T47D (cell line): ENCODE results near the gene COG7.
"Not testable (repeated sequence)": the region's sequence is repeated elsewhere in the genome, so short reads cannot be mapped to it uniquely, and the experiment has no call there.

Experiments
- DNase-seq, 2 experiments: peaks; one replicate each; pipeline versions ENCODE4 v3.0.0 to v3.0.0-alpha.2; 2011 to 2012; ENCODE audit warnings: low read depth in 1 of 2, low spot score in 1 of 2
- JUND ChIP-seq: IDR thresholded peaks from 2 replicates; pipeline ENCODE4 v1.6.1; 2012; ENCODE audit warnings: low read depth
- in situ Hi-C: cut with HindIII; loops from 2 replicates; pipeline ENCODE4 v1.10.0; 2016; ENCODE audit warnings: low sequenced_read_pairs, low pct_unique_long_range_greater_than_20kb

The COG7 gene

GRCh38 chr16:23385441-23385840 is 67.5 kb downstream of the COG7 start:
- no peak for DNase-seq
- in situ Hi-C loops, result no loop called here
- no peak for TF ChIP-seq JUND

- in situ Hi-C loops, result no loop called here
- peak in 1 of 2 experiments; percentile 77 for DNase-seq
- TF ChIP-seq JUND, result no peak
Measured at GRCh38 chr16:23384878-23385277, 68.1 kb downstream of the COG7 start.

- DNase-seq, result no peak
- TF ChIP-seq JUND, result no peak
- in situ Hi-C loops, result no loop called here
Measured at GRCh38 chr16:23383881-23384280, 69.1 kb downstream of the COG7 start.

- no peak for TF ChIP-seq JUND
- in situ Hi-C loops, result no loop called here
- peak in 1 of 2 experiments; percentile 40 for DNase-seq
Measured at GRCh38 chr16:23382279-23382678, 70.7 kb downstream of the COG7 start.

- DNase-seq, in situ Hi-C loops: not testable (repeated sequence)
Measured at GRCh38 chr16:23381702-23382101, 71.3 kb downstream of the COG7 start.

GRCh38 chr16:23380501-23380951 is 72.5 kb downstream of the COG7 start:
- no peak for TF ChIP-seq JUND
- DNase-seq, result no peak
- in situ Hi-C loops, result no loop called here

- no peak for TF ChIP-seq JUND
- in situ Hi-C loops, result no loop called here
- DNase-seq, result no peak
Measured at GRCh38 chr16:23379707-23380106, 73.3 kb downstream of the COG7 start.

GRCh38 chr16:23378921-23379320 is 74.1 kb downstream of the COG7 start:
- DNase-seq, result no peak
- TF ChIP-seq JUND, result no peak
- in situ Hi-C loops, result no loop called here

- no peak for TF ChIP-seq JUND
- in situ Hi-C loops, result no loop called here
- DNase-seq, result no peak
Measured at GRCh38 chr16:23378256-23378655, 74.7 kb downstream of the COG7 start.

GRCh38 chr16:23377071-23377931 is 75.7 kb downstream of the COG7 start:
- no peak for TF ChIP-seq JUND
- in situ Hi-C loops, result no loop called here
- DNase-seq, result no peak

GRCh38 chr16:23375643-23376042 is 77.3 kb downstream of the COG7 start:
- DNase-seq, result no peak
- no peak for TF ChIP-seq JUND
- in situ Hi-C loops, result no loop called here

GRCh38 chr16:23374721-23375510 is 78.1 kb downstream of the COG7 start:
- in situ Hi-C loops, result no loop called here
- TF ChIP-seq JUND, result no peak
- peak; percentile 72 to 83 for DNase-seq
